ENCODE measurements around the gene TOM1.

TOM1 gene

GRCh38 chr22:35380537-35381423, 81.1 kb downstream of the TOM1 start, which contains the start of gene HMOX1:
HMOX1 (plus strand) TSS chr22:35381096; CDS start chr22:35381174, 78 bp downstream.
- Histone ChIP-seq H3K27ac (ENCODE audit: low read depth, low read length) (peak within 1 kb of the TSS; percentile 86), H3K4me1 (ENCODE audit: insufficient read depth, low read length) (peaks cover 33% of the 10 kb centered on the region), H3K9me3 (ENCODE audit: low read length) (no peaks in the 10 kb centered on the region), H3K27me3 (ENCODE audit: control insufficient read depth in 1 of 2, insufficient read depth in 2 of 2, low read length in 2 of 2) (no peaks in the 10 kb centered on the region), H3K4me3 (ENCODE audit: low read depth in 1 of 2, low read length in 2 of 2) (peak within 1 kb of the TSS; percentile 61 to 74), H3K9ac (ENCODE audit: low read length) (peak within 1 kb of the TSS; percentile 29), H3K36me3 (ENCODE audit: insufficient read depth, low read length) (no peaks in the 10 kb centered on the region)

GRCh38 chr22:35381424-35382009, 81.8 kb downstream of the TOM1 start:
- H3K9me3 ChIP-seq (ENCODE audit: low read length): no peaks in the 10 kb centered on the region
- H3K36me3 ChIP-seq (ENCODE audit: insufficient read depth, low read length): no peaks in the 10 kb centered on the region
- H3K9ac ChIP-seq (ENCODE audit: low read length): peak overlapping the region; percentile 29
- peak overlapping the region; percentile 86 for H3K27ac ChIP-seq (ENCODE audit: low read depth, low read length)
- H3K27me3 ChIP-seq (ENCODE audit: control insufficient read depth in 1 of 2, insufficient read depth in 2 of 2, low read length in 2 of 2): no peaks in the 10 kb centered on the region
- H3K4me1 ChIP-seq (ENCODE audit: insufficient read depth, low read length): peaks cover 29% of the 10 kb centered on the region
- H3K4me3 ChIP-seq (ENCODE audit: low read depth in 1 of 2, low read length in 2 of 2): peak overlapping the region; percentile 61 to 74

GRCh38 chr22:35383679-35384071, 84.0 kb downstream of the TOM1 start:
- H3K27me3 ChIP-seq (ENCODE audit: control insufficient read depth in 1 of 2, insufficient read depth in 2 of 2, low read length in 2 of 2): no peaks in the 10 kb centered on the region
- H3K4me3 ChIP-seq (ENCODE audit: low read depth in 1 of 2, low read length in 2 of 2): no peak overlapping the region
- H3K9me3 ChIP-seq (ENCODE audit: low read length): no peaks in the 10 kb centered on the region
- H3K27ac ChIP-seq (ENCODE audit: low read depth, low read length): no peak overlapping the region
- peaks cover 18% of the 10 kb centered on the region for H3K4me1 ChIP-seq (ENCODE audit: insufficient read depth, low read length)
- peaks cover 8% of the 10 kb centered on the region for H3K36me3 ChIP-seq (ENCODE audit: insufficient read depth, low read length)
- H3K9ac ChIP-seq (ENCODE audit: low read length): no peak overlapping the region

- H3K9ac ChIP-seq (ENCODE audit: low read length): no peak overlapping the region
- no peaks in the 10 kb centered on the region for H3K9me3 ChIP-seq (ENCODE audit: low read length)
- H3K27ac ChIP-seq (ENCODE audit: low read depth, low read length): no peak overlapping the region
- no peaks in the 10 kb centered on the region for H3K27me3 ChIP-seq (ENCODE audit: control insufficient read depth in 1 of 2, insufficient read depth in 2 of 2, low read length in 2 of 2)
- H3K4me3 ChIP-seq (ENCODE audit: low read depth in 1 of 2, low read length in 2 of 2): no peak overlapping the region
- H3K4me1 ChIP-seq (ENCODE audit: insufficient read depth, low read length): peaks cover 18% of the 10 kb centered on the region
- peaks cover 8% of the 10 kb centered on the region for H3K36me3 ChIP-seq (ENCODE audit: insufficient read depth, low read length)
Observed at GRCh38 chr22:35384527-35384926, 84.8 kb downstream of the TOM1 start.

GRCh38 chr22:35384975-35385588, 85.4 kb downstream of the TOM1 start:
- Histone ChIP-seq H3K9ac (ENCODE audit: low read length) (no peak overlapping the region), H3K4me3 (ENCODE audit: low read depth in 1 of 2, low read length in 2 of 2) (no peak overlapping the region), H3K27ac (ENCODE audit: low read depth, low read length) (no peak overlapping the region)

GRCh38 chr22:35386670-35387288, 87.1 kb downstream of the TOM1 start:
- no peak overlapping the region for H3K27ac ChIP-seq (ENCODE audit: low read depth, low read length)
- H3K27me3 ChIP-seq (ENCODE audit: control insufficient read depth in 1 of 2, insufficient read depth in 2 of 2, low read length in 2 of 2): no peaks in the 10 kb centered on the region
- no peak overlapping the region for H3K4me3 ChIP-seq (ENCODE audit: low read depth in 1 of 2, low read length in 2 of 2)
- H3K4me1 ChIP-seq (ENCODE audit: insufficient read depth, low read length): peaks cover 4% of the 10 kb centered on the region
- H3K9me3 ChIP-seq (ENCODE audit: low read length): no peaks in the 10 kb centered on the region
- peaks cover 13% of the 10 kb centered on the region for H3K36me3 ChIP-seq (ENCODE audit: insufficient read depth, low read length)
- no peak overlapping the region for H3K9ac ChIP-seq (ENCODE audit: low read length)

More at GRCh38 chr22:35384975-35385588, 85.4 kb downstream of the TOM1 start:
- Histone ChIP-seq H3K36me3 (ENCODE audit: insufficient read depth, low read length) (peaks cover 8% of the 10 kb centered on the region), H3K9me3 (ENCODE audit: low read length) (no peaks in the 10 kb centered on the region), H3K27me3 (ENCODE audit: control insufficient read depth in 1 of 2, insufficient read depth in 2 of 2, low read length in 2 of 2) (no peaks in the 10 kb centered on the region), H3K4me1 (ENCODE audit: insufficient read depth, low read length) (peaks cover 16% of the 10 kb centered on the region)

GRCh38 chr22:35390933-35391332, 91.2 kb downstream of the TOM1 start:
- H3K27me3 ChIP-seq (ENCODE audit: control insufficient read depth in 1 of 2, insufficient read depth in 2 of 2, low read length in 2 of 2): no peaks in the 10 kb centered on the region
- no peak overlapping the region for H3K27ac ChIP-seq (ENCODE audit: low read depth, low read length)
- H3K4me1 ChIP-seq (ENCODE audit: insufficient read depth, low read length): no peaks in the 10 kb centered on the region
- H3K9ac ChIP-seq (ENCODE audit: low read length): no peak overlapping the region
- H3K4me3 ChIP-seq (ENCODE audit: low read depth in 1 of 2, low read length in 2 of 2): no peak overlapping the region
- H3K36me3 ChIP-seq (ENCODE audit: insufficient read depth, low read length): peaks cover 18% of the 10 kb centered on the region
- no peaks in the 10 kb centered on the region for H3K9me3 ChIP-seq (ENCODE audit: low read length)

GRCh38 chr22:35392357-35392756, 92.7 kb downstream of the TOM1 start:
- no peaks in the 10 kb centered on the region for H3K4me1 ChIP-seq (ENCODE audit: insufficient read depth, low read length)
- no peak overlapping the region for H3K27ac ChIP-seq (ENCODE audit: low read depth, low read length)
- H3K36me3 ChIP-seq (ENCODE audit: insufficient read depth, low read length): peaks cover 13% of the 10 kb centered on the region
- no peaks in the 10 kb centered on the region for H3K27me3 ChIP-seq (ENCODE audit: control insufficient read depth in 1 of 2, insufficient read depth in 2 of 2, low read length in 2 of 2)
- no peaks in the 10 kb centered on the region for H3K9me3 ChIP-seq (ENCODE audit: low read length)
- no peak overlapping the region for H3K4me3 ChIP-seq (ENCODE audit: low read depth in 1 of 2, low read length in 2 of 2)
- H3K9ac ChIP-seq (ENCODE audit: low read length): no peak overlapping the region

GRCh38 chr22:35393116-35394010, 93.7 kb downstream of the TOM1 start:
- peaks cover 11% of the 10 kb centered on the region for H3K36me3 ChIP-seq (ENCODE audit: insufficient read depth, low read length)
- no peaks in the 10 kb centered on the region for H3K4me1 ChIP-seq (ENCODE audit: insufficient read depth, low read length)
- no peak overlapping the region for H3K4me3 ChIP-seq (ENCODE audit: low read depth in 1 of 2, low read length in 2 of 2)
- H3K27me3 ChIP-seq (ENCODE audit: control insufficient read depth in 1 of 2, insufficient read depth in 2 of 2, low read length in 2 of 2): no peaks in the 10 kb centered on the region
- no peaks in the 10 kb centered on the region for H3K9me3 ChIP-seq (ENCODE audit: low read length)
- H3K9ac ChIP-seq (ENCODE audit: low read length): no peak overlapping the region
- no peak overlapping the region for H3K27ac ChIP-seq (ENCODE audit: low read depth, low read length)

GRCh38 chr22:35394011-35394312, 94.3 kb downstream of the TOM1 start:
- H3K4me3 ChIP-seq (ENCODE audit: low read depth in 1 of 2, low read length in 2 of 2): no peak overlapping the region
- H3K36me3 ChIP-seq (ENCODE audit: insufficient read depth, low read length): peaks cover 11% of the 10 kb centered on the region
- no peaks in the 10 kb centered on the region for H3K9me3 ChIP-seq (ENCODE audit: low read length)
- no peaks in the 10 kb centered on the region for H3K27me3 ChIP-seq (ENCODE audit: control insufficient read depth in 1 of 2, insufficient read depth in 2 of 2, low read length in 2 of 2)
- H3K27ac ChIP-seq (ENCODE audit: low read depth, low read length): no peak overlapping the region
- no peaks in the 10 kb centered on the region for H3K4me1 ChIP-seq (ENCODE audit: insufficient read depth, low read length)
- no peak overlapping the region for H3K9ac ChIP-seq (ENCODE audit: low read length)

Data from muscle layer of colon (tissue), 2 donors.